Activated CD4-positive, alpha-beta T cell treated with anti-CD3 and anti-CD28 coated beads, Interleukin-2, Interleukin-4, amounts not matched to agents 100 ng/mL and 50 ng/mL, durations not matched to agents 16 hours and 8 hours (primary cell): Measurements from ENCODE around the gene CLDN2.

Experiments used
- DNase-seq: peaks from one replicate; pipeline ENCODE4 v3.0.0-alpha.2; 2020; ENCODE audit warnings: low spot score

The CLDN2 gene

GRCh38 chrX:106921637-106922036 lies 1.4 kb downstream of the CLDN2 start:
- DNase-seq = no peak

GRCh38 chrX:106927023-106927422 lies 6.8 kb downstream of the CLDN2 start:
- DNase-seq = no peak

- DNase-seq = no peak
These were observed 7.5 kb downstream of the CLDN2 start for GRCh38 chrX:106927700-106928099.

- DNase-seq = no peak
These were observed 8.0 kb downstream of the CLDN2 start for GRCh38 chrX:106928227-106928626.

GRCh38 chrX:106931831-106932491 lies 11.8 kb downstream of the CLDN2 start:
- no peak for DNase-seq

DNA sequence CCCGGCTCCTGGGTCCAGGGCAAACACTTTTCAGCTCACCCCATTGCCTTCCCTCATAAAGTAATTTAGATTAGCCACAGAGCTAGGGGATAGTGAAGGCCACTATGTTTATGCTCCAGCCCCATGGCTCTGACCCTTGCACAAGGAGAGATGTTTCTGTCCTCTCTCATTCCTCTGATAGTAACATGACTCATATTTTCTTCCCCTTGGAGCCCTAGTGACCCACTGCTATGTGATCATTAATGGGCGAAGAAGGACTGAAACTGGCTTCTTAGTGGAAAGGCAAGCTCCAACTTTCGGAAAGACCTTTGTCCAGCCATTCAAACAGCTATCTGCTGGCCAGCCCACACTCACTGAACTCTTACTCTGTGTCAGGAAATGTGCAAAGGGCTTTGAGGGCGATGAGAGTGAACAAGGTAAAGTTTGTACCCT lies 12.3 kb downstream of the CLDN2 start:
- DNase-seq = no peak

DNA sequence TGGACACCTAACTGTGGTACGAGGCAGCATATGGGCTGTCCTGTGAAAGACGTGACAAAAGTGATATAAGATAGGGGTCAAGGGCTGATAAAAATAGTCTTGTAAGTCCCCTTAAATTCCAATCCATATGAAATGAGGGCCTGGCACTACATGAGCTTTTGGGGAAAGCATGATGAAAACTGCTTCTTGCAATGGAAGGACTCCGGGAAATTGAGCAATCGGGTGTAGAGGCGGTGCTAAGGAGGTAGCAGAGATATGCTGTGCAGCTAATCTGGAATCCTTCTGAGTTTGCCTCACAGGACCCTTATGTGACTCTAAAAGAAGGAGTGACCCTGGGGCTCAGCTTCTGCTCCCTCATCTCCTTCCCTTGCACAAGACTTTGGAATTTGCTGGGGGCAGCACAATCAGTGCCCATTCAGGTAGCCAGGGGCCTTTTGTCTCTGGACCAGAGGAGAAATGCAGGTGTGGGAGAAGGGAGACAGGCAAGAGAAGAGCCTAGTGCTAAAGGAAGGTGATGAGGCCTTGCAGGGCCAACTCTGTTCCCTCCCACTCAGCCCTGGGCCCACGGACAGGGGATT lies 12.8 kb downstream of the CLDN2 start:
- DNase-seq = no peak

GRCh38 chrX:106933538-106933961 lies 13.3 kb downstream of the CLDN2 start:
- DNase-seq = no peak

DNA sequence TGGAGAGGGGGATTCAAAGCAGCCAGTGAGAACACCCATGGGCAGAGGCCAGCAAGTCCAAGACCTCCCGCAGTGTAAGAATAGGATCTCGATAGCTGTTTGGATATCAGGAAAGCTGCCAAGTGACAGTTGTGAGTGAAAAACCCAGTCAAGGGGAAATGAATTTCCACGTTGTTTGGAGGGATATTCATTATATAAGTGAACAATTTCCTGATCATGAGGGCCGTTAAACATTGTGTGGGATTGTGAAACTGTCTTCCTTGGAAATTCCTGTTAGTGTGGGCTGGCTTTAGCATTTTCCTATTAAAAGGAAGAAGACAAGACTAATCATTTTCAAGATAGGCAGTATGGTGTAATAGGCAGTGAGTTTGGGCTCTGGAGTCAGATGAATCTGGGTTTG lies 15.0 kb downstream of the CLDN2 start:
- DNase-seq = no peak

DNA sequence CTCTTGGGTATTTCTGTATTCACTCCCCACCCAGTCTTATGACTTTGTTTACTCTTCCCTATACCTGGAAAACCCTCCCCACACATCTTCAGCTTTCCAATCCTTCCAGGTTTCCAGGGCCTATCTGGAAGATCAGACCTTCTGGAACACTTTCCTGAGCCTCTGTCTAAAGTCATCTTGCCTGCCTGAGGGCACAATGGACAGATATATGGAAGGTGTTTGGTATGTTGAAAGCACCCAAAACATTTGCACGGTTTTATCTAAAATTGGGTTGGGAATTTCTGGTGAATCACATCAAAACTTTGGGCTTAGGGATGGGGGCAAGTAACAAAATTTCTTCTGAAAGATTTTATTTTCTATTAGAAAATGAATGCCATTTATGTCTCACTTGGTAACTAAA lies 16.0 kb downstream of the CLDN2 start:
- no peak for DNase-seq

GRCh38 chrX:106939566-106939965 lies 19.4 kb downstream of the CLDN2 start:
- no peak for DNase-seq

DNA sequence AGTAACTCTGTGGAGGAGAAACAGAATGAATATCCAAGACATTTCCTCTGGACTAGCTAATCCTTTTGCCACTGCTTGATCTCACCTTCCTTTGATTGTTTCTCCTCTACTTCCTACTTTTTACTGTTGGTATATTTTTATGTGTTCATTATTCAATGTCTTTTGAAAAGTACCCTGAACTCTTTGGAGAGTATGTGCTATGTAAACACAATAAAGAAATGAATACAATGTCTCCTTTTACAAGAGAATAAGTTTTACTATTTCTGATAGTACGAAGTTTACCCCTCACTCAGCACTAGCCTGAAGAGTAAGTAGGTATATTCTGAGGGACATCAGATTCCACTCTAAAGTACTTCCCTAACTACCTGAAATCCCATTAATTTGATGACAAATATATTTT lies 19.9 kb downstream of the CLDN2 start:
- no peak for DNase-seq

DNA sequence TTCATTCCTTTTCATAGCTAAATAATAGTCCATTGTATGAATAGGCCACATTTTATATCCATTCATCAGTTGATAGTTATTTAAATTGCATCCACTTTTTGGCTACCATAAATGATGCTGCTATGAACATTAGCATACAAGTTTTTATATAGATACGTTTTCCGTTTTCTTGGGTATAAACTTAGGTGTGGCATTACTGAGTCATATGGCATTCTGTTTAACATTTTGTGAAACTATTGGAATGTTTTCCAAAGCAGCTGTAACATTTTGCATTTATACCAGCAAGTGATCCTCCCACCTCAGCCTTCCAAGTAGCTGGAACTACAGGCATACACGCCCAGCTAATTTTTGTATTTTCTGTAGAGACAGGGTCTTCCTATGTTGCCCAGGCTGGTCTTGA lies 26.3 kb downstream of the CLDN2 start:
- DNase-seq = no peak

DNA sequence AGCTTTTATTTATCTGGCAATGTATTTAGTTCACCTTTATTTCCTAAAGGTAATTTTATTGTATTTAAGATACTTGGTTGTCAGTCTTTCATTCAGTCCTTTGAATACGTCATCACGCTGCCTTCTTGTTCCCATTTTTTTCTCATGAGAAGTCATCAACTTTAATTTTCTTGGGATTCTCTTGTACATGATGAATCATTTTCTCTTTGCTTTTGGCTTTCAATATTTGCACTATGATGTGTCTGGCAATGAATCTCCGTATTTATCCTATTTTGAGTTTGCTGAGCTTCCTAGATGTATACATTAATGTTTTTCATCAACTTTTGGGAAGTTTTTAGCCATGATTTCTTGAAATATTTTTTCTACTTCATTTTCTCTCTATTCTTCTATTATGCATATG lies 28.4 kb downstream of the CLDN2 start:
- DNase-seq = no peak

- no peak for DNase-seq
These were observed 29.2 kb downstream of the CLDN2 start for GRCh38 chrX:106949366-106949765.

GRCh38 chrX:106950381-106950780 lies 30.2 kb downstream of the CLDN2 start:
- DNase-seq = no peak

- DNase-seq = no peak
These were observed 31.0 kb downstream of the CLDN2 start for GRCh38 chrX:106951230-106951629.

DNA sequence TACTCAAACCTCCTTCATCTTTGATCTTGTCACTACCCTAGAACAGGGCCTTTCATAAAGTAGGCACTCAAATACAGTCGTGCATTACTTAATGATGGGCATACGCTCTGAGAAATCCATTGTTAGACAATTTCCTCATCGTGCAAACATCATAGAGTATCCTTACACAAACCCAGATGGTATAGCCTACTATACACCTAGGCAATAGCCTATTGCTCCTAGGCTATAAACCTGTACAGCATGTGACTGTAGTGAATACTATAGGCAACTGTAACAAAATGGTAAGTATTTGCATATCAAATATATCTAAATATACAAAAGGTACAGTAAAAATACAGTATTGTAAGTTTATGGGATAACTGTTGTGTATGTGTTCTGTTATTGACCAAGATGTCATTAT lies 31.9 kb downstream of the CLDN2 start:
- DNase-seq = no peak

- no peak for DNase-seq
These were observed 32.3 kb downstream of the CLDN2 start for GRCh38 chrX:106952538-106952937.

- no peak for DNase-seq
These were observed 32.8 kb downstream of the CLDN2 start for GRCh38 chrX:106952988-106953387.

- no peak for DNase-seq
These were observed 33.8 kb downstream of the CLDN2 start for GRCh38 chrX:106954041-106954440.

DNA sequence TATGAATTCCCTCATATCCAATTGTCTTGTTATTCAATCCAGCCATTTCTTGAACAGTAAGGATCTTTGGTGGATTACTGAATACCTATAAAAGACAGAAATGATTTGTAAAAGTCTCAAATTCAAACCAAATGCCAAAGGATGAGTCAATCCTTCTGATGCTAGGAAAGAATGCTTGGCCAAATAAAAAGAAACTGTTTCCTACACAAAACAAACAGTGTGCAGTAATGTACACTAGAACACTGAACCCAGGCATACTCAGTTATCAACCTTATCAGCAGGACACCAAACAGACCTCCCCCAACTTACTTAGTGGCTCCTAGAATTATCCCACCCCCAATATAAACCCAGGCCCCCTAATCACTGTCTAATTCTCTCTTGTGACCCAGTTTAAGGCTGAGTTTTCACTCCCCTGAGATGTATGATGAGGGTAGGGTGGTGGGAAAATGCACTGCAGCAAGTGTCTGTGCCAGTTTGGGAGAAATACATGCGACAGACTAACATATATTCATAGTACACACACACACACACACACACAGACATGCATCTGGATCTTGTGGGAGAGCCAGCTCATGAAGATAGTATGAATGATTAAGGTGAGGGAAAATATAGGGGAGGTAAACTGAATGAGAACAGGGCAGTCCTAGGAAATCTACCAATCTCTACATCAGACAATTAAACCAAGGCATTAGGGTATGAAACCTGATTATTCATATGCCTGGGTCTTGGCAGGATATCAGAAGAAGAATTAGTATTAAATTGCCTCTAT lies 35.0 kb downstream of the CLDN2 start:
- no peak for DNase-seq

GRCh38 chrX:106957856-106958255 lies 37.7 kb downstream of the CLDN2 start:
- no peak for DNase-seq
